Measurements from ENCODE around the gene FRK. TPM values are rescaled to one million over a fixed set of nuclear protein-coding genes. Genes with fewer than 3 reads are reported as not detected.

The FRK gene
- total and polyA plus RNA-seq, 3 donors from 2014 or later, result 1.5 to 3.7 (median 2.5) TPM

DNA sequence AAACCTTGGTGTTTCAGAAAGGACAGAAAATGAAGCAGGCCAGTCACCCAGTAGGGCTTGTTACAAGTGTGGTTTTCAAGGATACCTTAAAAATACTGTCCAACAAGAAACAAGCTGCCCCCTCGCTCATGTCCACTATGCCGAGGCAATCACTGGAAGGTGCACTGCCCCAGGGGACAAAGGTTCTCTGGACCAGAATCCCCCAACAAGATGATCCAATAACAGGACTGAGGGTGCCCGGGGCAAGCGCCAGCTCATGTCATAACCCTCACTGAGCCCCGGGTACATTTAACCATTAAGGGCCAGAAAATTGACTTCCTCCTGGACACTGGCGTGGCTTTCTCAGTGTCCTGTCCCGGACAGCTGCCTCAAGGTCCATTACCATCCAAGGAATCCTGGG is 33.4 kb upstream of the FRK start:
- WGBS, 2 donors, result 83 to 86% methylated on average over 7 of the region's 7 CpGs
- Histone ChIP-seq H3K4me1 (peaks cover 3% of the 10 kb centered on the region), H3K27ac (no peak overlapping the region), H3K4me3 (no peak overlapping the region), H3K36me3 (ENCODE audit: low read depth, missing control alignments) (no peaks in the 10 kb centered on the region), H3K9me3 (no peaks in the 10 kb centered on the region), H3K27me3 (no peaks in the 10 kb centered on the region)
- DNase-seq, result no peak
- intact Hi-C loops (cut with DNase I; ENCODE audit: low total_unique reads), result no loop called here
- TF ChIP-seq POLR2A (IDR thresholded peaks at IDR 0.05), result no peak
- TF ChIP-seq, protein P1, sequence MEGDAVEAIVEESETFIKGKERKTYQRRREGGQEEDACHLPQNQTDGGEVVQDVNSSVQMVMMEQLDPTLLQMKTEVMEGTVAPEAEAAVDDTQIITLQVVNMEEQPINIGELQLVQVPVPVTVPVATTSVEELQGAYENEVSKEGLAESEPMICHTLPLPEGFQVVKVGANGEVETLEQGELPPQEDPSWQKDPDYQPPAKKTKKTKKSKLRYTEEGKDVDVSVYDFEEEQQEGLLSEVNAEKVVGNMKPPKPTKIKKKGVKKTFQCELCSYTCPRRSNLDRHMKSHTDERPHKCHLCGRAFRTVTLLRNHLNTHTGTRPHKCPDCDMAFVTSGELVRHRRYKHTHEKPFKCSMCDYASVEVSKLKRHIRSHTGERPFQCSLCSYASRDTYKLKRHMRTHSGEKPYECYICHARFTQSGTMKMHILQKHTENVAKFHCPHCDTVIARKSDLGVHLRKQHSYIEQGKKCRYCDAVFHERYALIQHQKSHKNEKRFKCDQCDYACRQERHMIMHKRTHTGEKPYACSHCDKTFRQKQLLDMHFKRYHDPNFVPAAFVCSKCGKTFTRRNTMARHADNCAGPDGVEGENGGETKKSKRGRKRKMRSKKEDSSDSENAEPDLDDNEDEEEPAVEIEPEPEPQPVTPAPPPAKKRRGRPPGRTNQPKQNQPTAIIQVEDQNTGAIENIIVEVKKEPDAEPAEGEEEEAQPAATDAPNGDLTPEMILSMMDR (IDR thresholded peaks at IDR 0.05), result no peak

DNA sequence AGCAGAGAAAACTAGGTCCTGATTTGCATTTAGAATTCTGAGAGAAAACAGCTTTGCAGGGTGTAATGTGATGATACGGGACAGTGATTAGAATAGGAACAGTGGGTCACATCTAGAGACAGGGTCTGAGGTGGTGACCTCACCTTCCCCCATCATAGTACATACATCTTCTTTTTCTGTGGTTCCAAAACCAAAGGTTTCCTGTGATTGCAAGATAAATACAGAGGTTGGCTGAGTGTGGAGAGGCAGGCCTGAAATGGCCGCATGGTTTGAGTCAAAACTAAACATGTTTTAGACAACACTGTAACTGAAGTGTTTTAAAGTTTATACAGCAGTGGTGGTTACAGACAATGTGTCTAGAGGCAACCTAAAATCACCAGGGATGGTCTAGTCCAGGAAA is 29.6 kb upstream of the FRK start:
- Histone ChIP-seq H3K9me3 (no peaks in the 10 kb centered on the region), H3K4me3 (no peak overlapping the region), H3K36me3 (ENCODE audit: low read depth, missing control alignments) (no peaks in the 10 kb centered on the region), H3K27me3 (no peaks in the 10 kb centered on the region), H3K27ac (no peak overlapping the region), H3K4me1 (no peaks in the 10 kb centered on the region)
- DNase-seq, result no peak
- WGBS, 2 donors, result 88 to 92% methylated on average over 2 of the region's 2 CpGs
- intact Hi-C loops (cut with DNase I; ENCODE audit: low total_unique reads), result no loop called here
- TF ChIP-seq, protein P1 (IDR thresholded peaks at IDR 0.05), result no peak
- TF ChIP-seq POLR2A (IDR thresholded peaks at IDR 0.05), result no peak

DNA sequence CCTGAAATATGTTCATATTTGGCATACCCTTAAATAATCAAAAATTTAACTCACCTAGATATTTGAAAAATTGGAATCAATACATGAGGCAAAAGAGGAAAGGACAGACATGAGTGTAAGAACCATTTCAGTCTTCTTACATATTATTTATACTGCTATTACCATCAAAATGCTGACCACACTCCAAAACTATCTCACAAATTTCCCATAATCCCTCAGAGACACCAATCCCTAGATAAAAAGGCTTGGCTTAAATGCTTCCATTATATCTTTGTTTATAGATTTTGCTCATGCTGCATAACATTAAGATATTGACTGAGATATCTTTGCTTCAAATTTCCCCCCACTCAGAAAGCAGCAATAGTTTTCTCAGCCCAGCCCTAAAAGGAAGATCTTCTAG is 28.3 kb upstream of the FRK start:
- no peaks in the 10 kb centered on the region for H3K9me3 ChIP-seq
- no peak overlapping the region for H3K4me3 ChIP-seq
- H3K27ac ChIP-seq, result no peak overlapping the region
- TF ChIP-seq, protein P1 (IDR thresholded peaks at IDR 0.05), result no peak
- H3K36me3 ChIP-seq (ENCODE audit: low read depth, missing control alignments), result no peaks in the 10 kb centered on the region
- H3K27me3 ChIP-seq, result no peaks in the 10 kb centered on the region
- intact Hi-C loops (cut with DNase I; ENCODE audit: low total_unique reads), result no loop called here
- DNase-seq, result no peak
- no peaks in the 10 kb centered on the region for H3K4me1 ChIP-seq

DNA sequence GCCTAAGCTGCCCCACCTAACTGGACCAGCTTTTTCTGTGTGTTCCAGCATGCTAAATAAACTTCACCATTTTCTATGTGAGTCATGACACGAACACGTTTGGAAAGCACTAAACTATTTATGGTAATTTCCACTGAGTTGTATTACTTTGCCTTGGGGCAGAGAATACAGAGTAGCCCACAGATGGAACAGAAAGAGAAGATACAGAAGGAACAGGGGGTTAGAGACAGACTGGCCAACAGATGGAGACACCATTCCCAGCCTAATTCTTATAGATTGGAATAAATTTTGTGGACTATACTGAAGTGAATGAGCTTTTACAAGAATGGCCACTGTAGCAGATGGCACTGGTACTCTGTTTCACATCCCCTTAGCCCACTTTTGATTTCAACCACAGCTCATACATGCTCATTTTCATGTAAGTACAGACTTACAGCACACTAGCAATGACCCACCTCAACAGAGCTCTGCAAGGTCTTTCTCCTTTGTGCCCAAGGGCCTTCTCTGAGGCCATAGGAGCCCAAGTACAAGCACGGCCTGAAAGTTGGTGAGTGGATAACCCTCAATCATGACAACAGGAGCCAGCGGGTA is 26.8 kb upstream of the FRK start:
- Histone ChIP-seq H3K4me3 (no peak overlapping the region), H3K9me3 (no peaks in the 10 kb centered on the region), H3K36me3 (ENCODE audit: low read depth, missing control alignments) (no peaks in the 10 kb centered on the region), H3K27me3 (no peaks in the 10 kb centered on the region), H3K4me1 (no peaks in the 10 kb centered on the region), H3K27ac (no peak overlapping the region)
- 73 to 75% methylated on average over 4 of the region's 4 CpGs for WGBS, 2 donors
- DNase-seq, result no peak
- intact Hi-C loops (cut with DNase I; ENCODE audit: low total_unique reads), result no loop called here
- TF ChIP-seq POLR2A (IDR thresholded peaks at IDR 0.05), result no peak
- TF ChIP-seq, protein P1 (IDR thresholded peaks at IDR 0.05), result no peak

DNA sequence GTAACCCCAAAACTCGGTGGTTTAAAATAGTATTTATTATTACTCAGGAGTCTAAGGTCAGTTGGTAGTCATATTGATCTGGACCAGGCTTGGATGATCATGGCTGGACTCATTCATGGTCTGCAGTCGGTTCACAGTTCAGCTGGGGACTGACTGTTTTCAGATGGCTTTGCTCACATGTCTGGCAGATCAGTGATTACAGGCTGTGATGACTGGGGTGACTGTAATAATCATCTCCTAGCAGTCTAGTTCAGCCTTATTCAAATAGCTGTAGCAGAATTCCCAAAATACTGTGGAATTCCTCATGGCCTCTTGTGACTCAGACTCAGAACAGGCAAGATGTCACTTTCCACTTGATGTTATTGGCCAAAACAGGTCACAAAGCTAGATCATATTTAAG is 23.6 kb upstream of the FRK start:
- intact Hi-C loops (cut with DNase I; ENCODE audit: low total_unique reads), result no loop called here
- no peak for DNase-seq
- Histone ChIP-seq H3K4me1 (no peaks in the 10 kb centered on the region), H3K27ac (no peak overlapping the region), H3K9me3 (no peaks in the 10 kb centered on the region), H3K36me3 (ENCODE audit: low read depth, missing control alignments) (no peaks in the 10 kb centered on the region), H3K4me3 (no peak overlapping the region), H3K27me3 (no peaks in the 10 kb centered on the region)
- TF ChIP-seq, protein P1 (IDR thresholded peaks at IDR 0.05), result no peak
- no peak for TF ChIP-seq POLR2A (IDR thresholded peaks at IDR 0.05)
- whole genome bisulfite sequencing, 2 donors, result 83 to 90% methylated on average over 2 of the region's 2 CpGs

Data from testis (tissue), 3 donors.